Tibial nerve (tissue), 4 donors: ENCODE measurements around the gene PRDM1. TPM values are rescaled to one million over a fixed set of nuclear protein-coding genes. Genes with fewer than 3 reads are reported as not detected.

Source experiments
- DNase-seq, 2 donors: peaks; one replicate each; pipeline ENCODE4 v3.0.0-alpha.2; 2019; ENCODE audit warnings: low spot score in 2 of 2
- H3K27ac ChIP-seq, 4 donors: fragments of 200-600 bp; sonication (generic) in 3 of 4; one replicate each; pipeline ENCODE4 v1.5.1; 2017 to 2019; ENCODE audit warnings: mild to moderate bottlenecking in 1 of 4
- H3K27me3 ChIP-seq, 2 donors: fragments of 200-600 bp; sonication (generic) in 1 of 2; one replicate each; pipeline versions ENCODE4 v1.5.1 to v1.6.0; 2017 to 2019
- H3K36me3 ChIP-seq, 3 donors: fragments of 200-600 bp; sonication (generic); one replicate each; pipeline ENCODE4 v1.5.1; 2018 to 2019
- H3K4me1 ChIP-seq, 4 donors: fragments of 200-600 bp; sonication (generic) in 3 of 4; one replicate each; pipeline ENCODE4 v1.5.1; 2017 to 2019
- H3K4me3 ChIP-seq, 4 donors: fragments of 200-600 bp; sonication (generic) in 3 of 4; one replicate each; pipeline ENCODE4 v1.5.1; 2017 to 2019; ENCODE audit warnings: mild to moderate bottlenecking in 1 of 4, moderate library complexity in 1 of 4
- H3K9me3 ChIP-seq, 4 donors: fragments of 200-600 bp; sonication (generic) in 3 of 4; one replicate each; pipeline ENCODE4 v1.5.1; 2017 to 2019
- EP300 ChIP-seq, 2 donors: sonication (generic); formaldehyde crosslinking; IDR thresholded peaks; one replicate each; pipeline ENCODE4 v1.6.1; 2017; ENCODE audit warnings: antibody characterized with exemption in 2 of 2, mild to moderate bottlenecking in 1 of 2
- POLR2A ChIP-seq, 2 donors: fragments of 450-650 bp; IDR thresholded peaks; one replicate each; pipeline ENCODE4 v1.6.1; 2017; ENCODE audit warnings: antibody characterized with exemption in 2 of 2, mild to moderate bottlenecking in 2 of 2, moderate library complexity in 2 of 2
- WGBS, 2 donors: methylation state at CpG; one replicate each; pipeline ENCODE4 v1.1.5; 2018; 5-methylcytosine and 5-hydroxymethylcytosine counted together
- total RNA-seq, 4 donors: library from RNA; depleted of rRNA; stranded (reverse); fragments of >200 nt; gene quantifications; one replicate each; pipeline ENCODE4 v1.1.0, GENCODE V29; 2016
- TF ChIP-seq, protein P1 (sequence below), 5 experiments: fragments of 200-600 bp in 3 of 5; fragments of 450-650 bp in 2 of 5; sonication (generic) in 3 of 5; IDR thresholded peaks; one replicate each; pipeline ENCODE4 v1.5.1; 2016 to 2019; ENCODE audit warnings: antibody characterized with exemption in 5 of 5, mild to moderate bottlenecking in 3 of 5, moderate library complexity in 2 of 5

Gene PRDM1
- total RNA-seq, 4 donors from 2014 or later = 2.1 to 17.3 (median 5.6) TPM

DNA sequence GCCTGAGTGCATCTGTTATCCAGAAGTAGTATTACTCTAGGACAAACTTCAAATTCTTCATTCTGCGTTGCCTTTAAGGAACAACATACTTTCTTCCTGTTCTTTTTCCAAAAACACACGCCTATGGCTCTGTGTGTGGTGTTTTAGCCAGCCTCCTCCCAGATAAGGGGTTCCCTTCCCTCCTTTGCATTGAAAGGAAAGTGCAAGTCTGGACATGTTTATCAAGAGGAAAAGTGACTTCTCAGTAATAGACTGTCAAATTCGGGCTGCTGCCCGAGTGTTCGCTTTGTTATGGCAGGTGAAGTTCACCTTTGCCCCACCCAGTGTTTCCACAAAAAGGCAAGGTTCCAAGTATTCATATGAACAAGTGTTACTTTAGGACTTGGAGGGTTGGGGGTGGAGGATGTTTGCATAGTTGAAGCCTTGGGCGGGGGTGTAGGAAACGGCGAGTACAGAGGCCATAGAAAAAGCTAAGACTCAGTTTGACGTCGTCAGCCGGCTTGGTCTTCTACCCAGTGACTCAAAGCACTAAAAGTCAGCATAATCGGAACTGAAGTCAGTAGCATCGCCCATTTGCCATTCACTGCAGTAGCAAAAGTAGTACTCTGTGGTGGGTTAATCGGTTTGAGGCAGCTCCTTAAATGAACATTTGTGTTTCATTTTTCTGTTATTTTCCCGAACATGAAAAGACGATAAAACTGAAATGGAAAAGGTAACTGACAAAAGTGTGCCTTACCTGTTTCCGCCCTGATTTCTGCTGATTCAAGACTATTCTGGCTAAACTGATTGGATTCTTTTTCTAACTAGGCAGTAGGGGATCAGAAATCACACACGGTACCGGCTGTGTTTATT is 12.5 kb downstream of the PRDM1 start:
- H3K4me1 ChIP-seq = peaks cover 0 to 29% (median 9%) of the 10 kb centered on the region in 4 donors
- H3K36me3 ChIP-seq = peaks cover 0 to 7% (median 0%) of the 10 kb centered on the region in 3 donors
- WGBS, 2 donors = 28 to 33% methylated on average over 19 of the region's 19 CpGs
- no peak for DNase-seq
- TF ChIP-seq POLR2A (IDR thresholded peaks at IDR 0.05) (no peak), EP300 (IDR thresholded peaks at IDR 0.05) (no peak)
- TF ChIP-seq, protein P1, sequence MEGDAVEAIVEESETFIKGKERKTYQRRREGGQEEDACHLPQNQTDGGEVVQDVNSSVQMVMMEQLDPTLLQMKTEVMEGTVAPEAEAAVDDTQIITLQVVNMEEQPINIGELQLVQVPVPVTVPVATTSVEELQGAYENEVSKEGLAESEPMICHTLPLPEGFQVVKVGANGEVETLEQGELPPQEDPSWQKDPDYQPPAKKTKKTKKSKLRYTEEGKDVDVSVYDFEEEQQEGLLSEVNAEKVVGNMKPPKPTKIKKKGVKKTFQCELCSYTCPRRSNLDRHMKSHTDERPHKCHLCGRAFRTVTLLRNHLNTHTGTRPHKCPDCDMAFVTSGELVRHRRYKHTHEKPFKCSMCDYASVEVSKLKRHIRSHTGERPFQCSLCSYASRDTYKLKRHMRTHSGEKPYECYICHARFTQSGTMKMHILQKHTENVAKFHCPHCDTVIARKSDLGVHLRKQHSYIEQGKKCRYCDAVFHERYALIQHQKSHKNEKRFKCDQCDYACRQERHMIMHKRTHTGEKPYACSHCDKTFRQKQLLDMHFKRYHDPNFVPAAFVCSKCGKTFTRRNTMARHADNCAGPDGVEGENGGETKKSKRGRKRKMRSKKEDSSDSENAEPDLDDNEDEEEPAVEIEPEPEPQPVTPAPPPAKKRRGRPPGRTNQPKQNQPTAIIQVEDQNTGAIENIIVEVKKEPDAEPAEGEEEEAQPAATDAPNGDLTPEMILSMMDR (IDR thresholded peaks at IDR 0.05) = no peak
- H3K4me3 ChIP-seq = peak overlapping the region; percentile 30 to 51 (median 42)
- no peaks in the 10 kb centered on the region for H3K9me3 ChIP-seq
- H3K27me3 ChIP-seq = peaks cover 0 to 3% of the 10 kb centered on the region in 2 donors
- peak overlapping the region in 3 of 4 donors; percentile 49 to 85 (median 71) for H3K27ac ChIP-seq

DNA sequence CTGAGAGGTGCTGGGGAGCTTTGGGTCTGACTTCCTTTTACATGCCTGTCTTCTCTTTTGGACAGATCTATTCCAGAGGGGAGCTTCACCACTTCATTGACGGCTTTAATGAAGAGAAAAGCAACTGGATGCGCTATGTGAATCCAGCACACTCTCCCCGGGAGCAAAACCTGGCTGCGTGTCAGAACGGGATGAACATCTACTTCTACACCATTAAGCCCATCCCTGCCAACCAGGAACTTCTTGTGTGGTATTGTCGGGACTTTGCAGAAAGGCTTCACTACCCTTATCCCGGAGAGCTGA is 13.1 kb downstream of the PRDM1 start:
- no peak for TF ChIP-seq POLR2A (IDR thresholded peaks at IDR 0.05)
- TF ChIP-seq, protein P1 (IDR thresholded peaks at IDR 0.05) = no peak
- TF ChIP-seq EP300 (IDR thresholded peaks at IDR 0.05) = no peak

DNA sequence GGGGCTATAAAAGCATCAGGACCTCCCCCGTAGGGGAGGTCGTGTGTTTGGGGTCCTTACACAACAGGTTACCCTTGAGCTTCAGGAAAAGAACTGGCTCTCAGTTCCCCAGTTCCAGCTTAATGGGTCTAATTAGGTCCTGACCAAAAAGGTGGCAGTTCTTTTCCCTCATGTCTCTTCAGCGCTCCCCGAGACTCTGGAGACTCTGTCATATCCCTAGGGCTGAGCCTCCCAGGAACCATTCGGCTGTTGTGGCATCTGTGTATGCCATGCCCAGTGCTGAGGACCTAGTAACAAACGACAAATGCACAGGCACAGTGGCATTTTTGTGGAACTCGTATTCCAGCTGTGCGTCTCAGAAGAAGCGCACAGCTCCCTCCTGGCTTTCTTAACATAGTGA is 14.6 kb downstream of the PRDM1 start:
- peaks cover 0 to 29% (median 6%) of the 10 kb centered on the region in 4 donors for H3K4me1 ChIP-seq
- no peak for TF ChIP-seq EP300 (IDR thresholded peaks at IDR 0.05)
- no peak for TF ChIP-seq POLR2A (IDR thresholded peaks at IDR 0.05)
- TF ChIP-seq, protein P1 (IDR thresholded peaks at IDR 0.05) = no peak
- peak overlapping the region in 1 of 4 donors; percentile 19 for H3K4me3 ChIP-seq
- no peaks in the 10 kb centered on the region for H3K9me3 ChIP-seq
- peaks cover 0 to 18% (median 9%) of the 10 kb centered on the region in 3 donors for H3K36me3 ChIP-seq
- DNase-seq = no peak
- no peak overlapping the region for H3K27ac ChIP-seq
- peaks cover 0 to 3% of the 10 kb centered on the region in 2 donors for H3K27me3 ChIP-seq
- 92% methylated on average over 9 of the region's 9 CpGs for WGBS, 2 donors

More for the DNA sequence above, 13.1 kb downstream of the PRDM1 start:
- DNase-seq = no peak
- Histone ChIP-seq H3K4me3 (peak overlapping the region in 3 of 4 donors; percentile 30 to 51 (median 46)), H3K4me1 (peaks cover 0 to 29% (median 6%) of the 10 kb centered on the region in 4 donors), H3K9me3 (no peaks in the 10 kb centered on the region), H3K27ac (peak overlapping the region in 2 of 4 donors; percentile 71 to 85), H3K27me3 (peaks cover 0 to 3% of the 10 kb centered on the region in 2 donors), H3K36me3 (peaks cover 0 to 7% (median 0%) of the 10 kb centered on the region in 3 donors)
- WGBS, 2 donors = 61 to 62% methylated on average over 7 of the region's 7 CpGs

DNA sequence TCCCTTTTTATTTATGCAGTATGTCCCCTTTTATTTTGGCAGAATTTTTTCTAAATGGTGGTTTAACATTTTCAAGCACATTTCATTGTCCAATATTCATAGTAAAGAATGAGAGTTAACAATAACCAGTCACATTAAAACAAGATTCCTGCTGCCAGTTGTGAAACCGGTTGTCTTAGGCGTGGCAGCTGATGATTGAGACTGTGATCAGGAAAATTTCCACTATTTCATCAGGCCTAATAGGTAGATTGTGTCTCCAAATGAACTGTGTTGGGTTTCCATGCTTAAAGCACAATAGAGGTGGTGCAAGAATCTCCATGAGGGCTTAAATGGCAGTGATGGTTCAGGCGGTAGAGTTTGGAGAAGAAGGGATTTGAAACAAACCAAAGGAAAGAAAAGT is 15.3 kb downstream of the PRDM1 start:
- Histone ChIP-seq H3K27ac (no peak overlapping the region), H3K4me1 (peaks cover 0 to 29% (median 6%) of the 10 kb centered on the region in 4 donors), H3K36me3 (peaks cover 0 to 25% (median 15%) of the 10 kb centered on the region in 3 donors), H3K4me3 (no peak overlapping the region), H3K27me3 (peaks cover 0 to 3% of the 10 kb centered on the region in 2 donors), H3K9me3 (no peaks in the 10 kb centered on the region)
- DNase-seq = no peak
- 96% methylated on average over 3 of the region's 3 CpGs for WGBS, 2 donors
- TF ChIP-seq EP300 (IDR thresholded peaks at IDR 0.05) = no peak
- TF ChIP-seq, protein P1 (IDR thresholded peaks at IDR 0.05) = no peak
- no peak for TF ChIP-seq POLR2A (IDR thresholded peaks at IDR 0.05)

DNA sequence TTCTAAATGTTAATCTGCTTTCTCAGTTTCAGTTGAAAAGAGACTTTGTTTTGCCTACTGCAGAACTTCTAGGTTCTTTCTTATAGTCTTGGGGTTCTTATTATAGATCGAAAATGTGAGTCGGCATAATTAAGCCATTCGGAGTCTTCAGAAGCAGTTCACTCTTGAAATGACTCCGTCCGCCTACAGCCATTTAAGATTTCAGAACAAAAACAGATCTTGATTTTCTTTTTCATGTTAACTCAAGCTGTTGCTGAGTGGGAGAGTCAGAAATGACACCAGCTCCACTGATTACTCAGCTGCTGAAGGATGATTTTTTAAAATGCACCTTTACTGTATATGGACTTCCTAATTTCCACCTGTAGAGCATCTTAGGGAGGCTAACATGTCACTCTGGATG is 15.9 kb downstream of the PRDM1 start:
- 53 to 62% methylated on average over 5 of the region's 5 CpGs for WGBS, 2 donors
- H3K36me3 ChIP-seq = peaks cover 0 to 25% (median 18%) of the 10 kb centered on the region in 3 donors
- H3K27me3 ChIP-seq = peaks cover 0 to 3% of the 10 kb centered on the region in 2 donors
- no peaks in the 10 kb centered on the region for H3K9me3 ChIP-seq
- DNase-seq = no peak
- peaks cover 0 to 23% (median 4%) of the 10 kb centered on the region in 4 donors for H3K4me1 ChIP-seq
- H3K27ac ChIP-seq = no peak overlapping the region
- no peak overlapping the region for H3K4me3 ChIP-seq
- TF ChIP-seq POLR2A (IDR thresholded peaks at IDR 0.05) = no peak
